GM23338 (cell line): ENCODE measurements around the gene PNN. TPM values are rescaled to one million over a fixed set of nuclear protein-coding genes. Genes with fewer than 3 reads are reported as not detected.

Experiments used
- ATAC-seq: fragments of 200-7000 bp; cut with Tn5 transposase; 3 replicates; pipeline ENCODE4 v1.9.1; 2020
- DNase-seq: peaks from one replicate; pipeline ENCODE4 v3.0.0-alpha.2; 2015; ENCODE audit warnings: low spot score
- H2AFZ ChIP-seq: fragments of 200-600 bp; sonication (generic); 2 replicates; pipeline ENCODE4 v1.8.0; 2016; ENCODE audit warnings: antibody characterized with exemption, mild to moderate bottlenecking, moderate library complexity
- H3F3A ChIP-seq: fragments of 200-600 bp; sonication (generic); replicated peaks from 2 replicates; pipeline ENCODE4 v1.8.0; 2017; ENCODE audit warnings: antibody characterized with exemption, mixed run types, low read depth
- H3K27ac ChIP-seq: fragments of 200-600 bp; sonication (generic); 2 replicates; pipeline ENCODE4 v1.6.1; 2016; ENCODE audit warnings: low read depth
- H3K27me3 ChIP-seq: fragments of 200-600 bp; sonication (generic); 2 replicates; pipeline ENCODE4 v1.8.0; 2016; ENCODE audit warnings: mild to moderate bottlenecking, mixed run types, moderate library complexity; ENCODE audit not compliant: insufficient read depth
- H3K36me3 ChIP-seq: fragments of 200-600 bp; sonication (generic); 2 replicates; pipeline ENCODE4 v1.8.0; 2016; ENCODE audit warnings: mild to moderate bottlenecking; ENCODE audit not compliant: insufficient read depth
- H3K4me1 ChIP-seq: fragments of 200-600 bp; sonication (generic); 2 replicates; pipeline ENCODE4 v1.8.0; 2016; ENCODE audit warnings: mild to moderate bottlenecking, moderate library complexity; ENCODE audit not compliant: insufficient read depth
- H3K4me2 ChIP-seq: fragments of 200-600 bp; sonication (generic); 2 replicates; pipeline ENCODE4 v1.7.1; 2017; ENCODE audit warnings: mixed run types
- H3K4me3 ChIP-seq: fragments of 200-600 bp; sonication (generic); 2 replicates; pipeline ENCODE4 v1.6.1; 2016; ENCODE audit warnings: mixed run types
- H3K79me2 ChIP-seq: fragments of 200-600 bp; sonication (generic); replicated peaks from 2 replicates; pipeline ENCODE4 v1.8.0; 2017; ENCODE audit warnings: mild to moderate bottlenecking; ENCODE audit not compliant: insufficient read depth
- H3K9me2 ChIP-seq: fragments of 200-600 bp; sonication (generic); 2 replicates; pipeline ENCODE4 v1.8.0; 2017; ENCODE audit not compliant: insufficient read depth
- H4K20me1 ChIP-seq: fragments of 200-600 bp; sonication (generic); replicated peaks from 2 replicates; pipeline ENCODE4 v1.8.0; 2017; ENCODE audit warnings: mild to moderate bottlenecking; ENCODE audit not compliant: insufficient read depth
- H3K27ac Mint-ChIP-seq: 2 replicates; pipeline ENCODE4 v1.8.0; 2020; ENCODE audit warnings: inconsistent platforms, mild to moderate bottlenecking, moderate library complexity, mixed read lengths
- H3K27me3 Mint-ChIP-seq: 3 replicates; pipeline ENCODE4 v1.8.0; 2022; ENCODE audit warnings: low read depth, mild to moderate bottlenecking, moderate library complexity, mixed read lengths, inconsistent platforms; ENCODE audit not compliant: insufficient read depth, poor library complexity
- H3K36me3 Mint-ChIP-seq: 3 replicates; pipeline ENCODE4 v1.8.0; 2021; ENCODE audit warnings: low read depth, mild to moderate bottlenecking, inconsistent platforms, moderate library complexity, mixed read lengths
- H3K4me1 Mint-ChIP-seq: 3 replicates; pipeline ENCODE4 v1.8.0; 2020; ENCODE audit warnings: mild to moderate bottlenecking, inconsistent platforms, mixed read lengths
- H3K4me3 Mint-ChIP-seq: 3 replicates; pipeline ENCODE4 v1.8.0; 2021; ENCODE audit warnings: moderate library complexity, mild to moderate bottlenecking, inconsistent platforms, mixed read lengths
- H3K9me3 Mint-ChIP-seq: 3 replicates; pipeline ENCODE4 v1.8.0; 2020; ENCODE audit warnings: moderate library complexity, mild to moderate bottlenecking, inconsistent platforms, mixed read lengths
- CREB1 ChIP-seq: fragments of 250-450 bp; sonication (Bioruptor Pico); IDR thresholded peaks from 2 replicates; pipeline ENCODE4 v1.5.0; 2020; ENCODE audit warnings: low read depth, mild to moderate bottlenecking, moderate library complexity
- CTCF ChIP-seq, 2 experiments: fragments of 200-600 bp in 1 of 2; sonication (generic) in 1 of 2; conservative IDR thresholded peaks; 2 replicates each; pipeline versions ENCODE4 v1.5.1 to v1.6.1; 2016 to 2017; ENCODE audit warnings: antibody characterized with exemption in 2 of 2, low read depth in 2 of 2, mild to moderate bottlenecking in 2 of 2, moderate library complexity in 1 of 2
- ETS1 ChIP-seq: IDR thresholded peaks from 2 replicates; pipeline ENCODE4 v1.6.1; 2016; ENCODE audit warnings: antibody characterized with exemption
- EZH2 ChIP-seq: fragments of 200-600 bp; sonication (generic); IDR thresholded peaks from one replicate; pipeline ENCODE4 v1.8.0; 2017; ENCODE audit warnings: antibody characterized with exemption, mild to moderate bottlenecking, low read depth; ENCODE audit not compliant: unreplicated experiment
- EZH2phosphoT487 ChIP-seq: fragments of 200-600 bp; sonication (generic); IDR thresholded peaks from one replicate; pipeline ENCODE4 v1.8.1; 2018; ENCODE audit warnings: antibody characterized with exemption; ENCODE audit not compliant: unreplicated experiment
- JUNB ChIP-seq: IDR thresholded peaks from one replicate; pipeline ENCODE4 v1.6.1; 2016; ENCODE audit warnings: antibody characterized with exemption; ENCODE audit not compliant: unreplicated experiment
- NANOG ChIP-seq: IDR thresholded peaks from 2 replicates; pipeline ENCODE4 v1.6.1; 2016; ENCODE audit warnings: antibody characterized with exemption, borderline replicate concordance
- POLR2AphosphoS5 ChIP-seq: IDR thresholded peaks from 2 replicates; pipeline ENCODE4 v1.6.1; 2016; ENCODE audit warnings: antibody characterized with exemption, low read depth
- REST ChIP-seq: IDR thresholded peaks from one replicate; pipeline ENCODE4 v1.6.1; 2018; ENCODE audit warnings: antibody characterized with exemption; ENCODE audit not compliant: unreplicated experiment
- STAT1 ChIP-seq: IDR thresholded peaks from one replicate; pipeline ENCODE4 v1.6.1; 2016; ENCODE audit warnings: antibody characterized with exemption; ENCODE audit not compliant: unreplicated experiment
- ZNF114 ChIP-seq: fragments of 250-450 bp; sonication (Bioruptor Pico); IDR thresholded peaks from 2 replicates; pipeline ENCODE4 v1.5.0; 2020; ENCODE audit warnings: mild to moderate bottlenecking, moderate library complexity
- ZNF331 ChIP-seq: fragments of 250-450 bp; sonication (Bioruptor Pico); IDR thresholded peaks from 2 replicates; pipeline ENCODE4 v1.5.0; 2020; ENCODE audit warnings: low read depth, mild to moderate bottlenecking, moderate library complexity
- ZNF462 ChIP-seq: fragments of 250-450 bp; sonication (Bioruptor Pico); IDR thresholded peaks from 2 replicates; pipeline ENCODE4 v1.5.0; 2020; ENCODE audit warnings: mild to moderate bottlenecking, moderate library complexity
- polyA plus RNA-seq: library from polyadenylated mRNA; unstranded; fragments of >200 nt; fragmentation: Nextera tagmentation; extraction: Ambion mirVana; gene quantifications from 2 replicates; pipeline ENCODE4 v1.2.1, GENCODE V29; 2016
- total RNA-seq: library from RNA; depleted of rRNA; stranded (reverse); fragments of >200 nt; shearing (Covaris generic); gene quantifications from 2 replicates; pipeline ENCODE4 v1.2.3, GENCODE V29; 2014

The PNN gene
- total and polyA plus RNA-seq, 2 experiments from 2014 or later: 60.0 to 325 TPM

GRCh38 chr14:39181026-39181692 lies 6.1 kb downstream of the PNN start:
- no peak overlapping the region for H3K4me3 Mint-ChIP-seq
- Histone ChIP-seq H2AFZ (no peak overlapping the region), H3K9me2 (no peaks in the 10 kb centered on the region), H3K27ac (0 out of 2 replicates have a peak overlapping the region, but pooled peaks have one; percentile 52), H3K4me2 (no peak overlapping the region), H3K79me2 (peaks cover 58% of the 10 kb centered on the region), H3K36me3 (peaks cover 86% of the 10 kb centered on the region), H3F3A (peaks cover 64% of the 10 kb centered on the region), H3K4me1 (peaks cover 5% of the 10 kb centered on the region; the same call in 1 of the 2 replicates), H4K20me1 (peaks cover 41% of the 10 kb centered on the region), H3K27me3 (no peaks in the 10 kb centered on the region), H3K4me3 (no peak overlapping the region)
- peaks cover 15% of the 10 kb centered on the region for H3K36me3 Mint-ChIP-seq
- TF ChIP-seq CREB1 (CRISPR knock-in tag) (no peak), ETS1 (no peak), NANOG (no peak), CTCF (conservative IDR thresholded peaks at IDR 0.05; ENCODE audit: low read depth in 2 of 2) (no peak), ZNF331 (no peak), JUNB (no peak), STAT1 (no peak), ZNF114 (CRISPR knock-in tag) (no peak), ZNF462 (no peak), EZH2 (no peak), REST (no peak), POLR2AphosphoS5 (no peak), EZH2phosphoT487 (no peak)
- no peak overlapping the region for H3K27ac Mint-ChIP-seq
- ATAC-seq (no peak), DNase-seq (no peak)
- H3K27me3 Mint-ChIP-seq: peaks cover 12% of the 10 kb centered on the region
- peaks cover 16% of the 10 kb centered on the region for H3K4me1 Mint-ChIP-seq
- no peaks in the 10 kb centered on the region for H3K9me3 Mint-ChIP-seq
